Activated CD4-positive, alpha-beta T cell treated with anti-CD3 and anti-CD28 coated beads, Interleukin-2, amount 50 U/mL, for 16 hours (primary cell): ENCODE measurements around the gene NUP58.

ENCODE experiments used
- DNase-seq: peaks from one replicate; pipeline ENCODE4 v3.0.0-alpha.2; 2020

The NUP58 gene

GRCh38 chr13:25301347-25302113 lies at the start of gene NUP58:
Gene NUP58 (plus strand): TSS chr13:25301625. CDS start chr13:25301774, 149 bp downstream.
- DNase-seq, result peak; percentile 96

GRCh38 chr13:25252225-25252624 lies 49.2 kb upstream of the NUP58 start:
- DNase-seq, result no peak

GRCh38 chr13:25252752-25253151 lies 48.7 kb upstream of the NUP58 start:
- DNase-seq, result no peak

- DNase-seq, result no peak
Observed at GRCh38 chr13:25253702-25254101, 47.7 kb upstream of the NUP58 start.

- DNase-seq, result no peak
Observed at GRCh38 chr13:25262261-25262660, 39.2 kb upstream of the NUP58 start.

GRCh38 chr13:25266706-25267105 lies 34.7 kb upstream of the NUP58 start:
- DNase-seq, result no peak

GRCh38 chr13:25267715-25268114 lies 33.7 kb upstream of the NUP58 start:
- no peak for DNase-seq

GRCh38 chr13:25268561-25268960 lies 32.9 kb upstream of the NUP58 start:
- DNase-seq, result no peak

- DNase-seq, result peak; percentile 72
Observed at GRCh38 chr13:25276748-25277147, 24.7 kb upstream of the NUP58 start.

GRCh38 chr13:25280396-25280795 lies 21.0 kb upstream of the NUP58 start:
- DNase-seq, result no peak

GRCh38 chr13:25281193-25281934 lies 20.1 kb upstream of the NUP58 start:
- DNase-seq, result peak; percentile 74

GRCh38 chr13:25281935-25282332 lies 19.5 kb upstream of the NUP58 start:
- peak; percentile 38 for DNase-seq

- peak; percentile 53 for DNase-seq
Observed at GRCh38 chr13:25286308-25286968, 15.0 kb upstream of the NUP58 start.

GRCh38 chr13:25286969-25287961 lies 14.2 kb upstream of the NUP58 start, which contains the start of gene MTMR6:
Gene MTMR6 (minus strand): TSS chr13:25287488. CDS start chr13:25287247, 241 bp downstream.
- peak; percentile 95 for DNase-seq

GRCh38 chr13:25288966-25289365 lies 12.5 kb upstream of the NUP58 start:
- no peak for DNase-seq

GRCh38 chr13:25291691-25292090 lies 9.7 kb upstream of the NUP58 start:
- no peak for DNase-seq

- DNase-seq, result no peak
Observed at GRCh38 chr13:25292301-25292700, 9.1 kb upstream of the NUP58 start.

- no peak for DNase-seq
Observed at GRCh38 chr13:25295228-25295627, 6.2 kb upstream of the NUP58 start.

- DNase-seq, result no peak
Observed at GRCh38 chr13:25295701-25296100, 5.7 kb upstream of the NUP58 start.

GRCh38 chr13:25300861-25301346 lies 521 bp upstream of the NUP58 start:
- DNase-seq, result no peak

GRCh38 chr13:25302121-25302520 lies 696 bp downstream of the NUP58 start:
- no peak for DNase-seq
